BJ (cell line): ENCODE measurements around the gene COL5A1. TPM values are rescaled to one million over a fixed set of nuclear protein-coding genes. Genes with fewer than 3 reads are reported as not detected.

Experiments used
- CTCF ChIA-PET: fragments of 350-600 bp; formaldehyde crosslinking; extraction: SDS; loops from one replicate; lab custom pipeline; 2021; ENCODE audit warnings: antibody characterized with exemption, inconsistent platforms; lab: Yijun Ruan, JAX
- POLR2A ChIA-PET: fragments of 300-600 bp; sonication (Branson Sonifier 250); formaldehyde crosslinking; extraction: SDS; loops from one replicate; lab custom pipeline; 2021; ENCODE audit warnings: antibody characterized with exemption; lab: Charles Lee
- DNase-seq: peaks from one replicate; pipeline ENCODE4 v3.0.0-alpha.2; 2011; ENCODE audit warnings: low read depth
- H3K27me3 ChIP-seq: 2 replicates; pipeline ENCODE4 v1.6.0; 2011; ENCODE audit warnings: low read length; ENCODE audit not compliant: control insufficient read depth, insufficient read depth
- H3K36me3 ChIP-seq: 2 replicates; pipeline ENCODE4 v1.5.1; 2011; ENCODE audit warnings: low read length; ENCODE audit not compliant: control insufficient read depth, insufficient read depth
- H3K4me3 ChIP-seq: 2 replicates; pipeline ENCODE4 v1.5.1; 2011; ENCODE audit warnings: low read depth, mild to moderate bottlenecking, control low read depth, low read length
- polyA plus RNA-seq: library from polyadenylated mRNA; depleted of rRNA; stranded (reverse); fragments of >200 nt; gene quantifications from 2 replicates; pipeline ENCODE4 v1.2.3, GENCODE V29; 2011
- TF ChIP-seq, protein P1 (sequence below): IDR thresholded peaks from 2 replicates; pipeline ENCODE4 v1.5.1; 2011; ENCODE audit warnings: low read depth, mild to moderate bottlenecking, control low read depth, inconsistent platforms, low read length, moderate library complexity; ENCODE audit not compliant: insufficient read depth

COL5A1 gene
- polyA plus RNA-seq, 1 experiment = 251 TPM

GRCh38 chr9:134662143-134662876 is 20.7 kb downstream of the COL5A1 start:
- DNase-seq = peak; percentile 90
- peaks cover 10% of the 10 kb centered on the region for H3K36me3 ChIP-seq
- H3K4me3 ChIP-seq = no peak overlapping the region
- CTCF ChIA-PET = interaction anchor here (0.7 to 3.3 kb wide), 8 partner anchors 8 to 213 kb away, joined by 3 to 16 read pairs (median 5); no protein-coding TSS in a partner anchor
- TF ChIP-seq, protein P1, sequence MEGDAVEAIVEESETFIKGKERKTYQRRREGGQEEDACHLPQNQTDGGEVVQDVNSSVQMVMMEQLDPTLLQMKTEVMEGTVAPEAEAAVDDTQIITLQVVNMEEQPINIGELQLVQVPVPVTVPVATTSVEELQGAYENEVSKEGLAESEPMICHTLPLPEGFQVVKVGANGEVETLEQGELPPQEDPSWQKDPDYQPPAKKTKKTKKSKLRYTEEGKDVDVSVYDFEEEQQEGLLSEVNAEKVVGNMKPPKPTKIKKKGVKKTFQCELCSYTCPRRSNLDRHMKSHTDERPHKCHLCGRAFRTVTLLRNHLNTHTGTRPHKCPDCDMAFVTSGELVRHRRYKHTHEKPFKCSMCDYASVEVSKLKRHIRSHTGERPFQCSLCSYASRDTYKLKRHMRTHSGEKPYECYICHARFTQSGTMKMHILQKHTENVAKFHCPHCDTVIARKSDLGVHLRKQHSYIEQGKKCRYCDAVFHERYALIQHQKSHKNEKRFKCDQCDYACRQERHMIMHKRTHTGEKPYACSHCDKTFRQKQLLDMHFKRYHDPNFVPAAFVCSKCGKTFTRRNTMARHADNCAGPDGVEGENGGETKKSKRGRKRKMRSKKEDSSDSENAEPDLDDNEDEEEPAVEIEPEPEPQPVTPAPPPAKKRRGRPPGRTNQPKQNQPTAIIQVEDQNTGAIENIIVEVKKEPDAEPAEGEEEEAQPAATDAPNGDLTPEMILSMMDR = no peak
- POLR2A ChIA-PET = interaction anchor here (0.8 to 1.0 kb wide), 2 partner anchors 13 to 17 kb away, joined by 3 to 4 read pairs; no protein-coding TSS in a partner anchor
- no peaks in the 10 kb centered on the region for H3K27me3 ChIP-seq

DNA sequence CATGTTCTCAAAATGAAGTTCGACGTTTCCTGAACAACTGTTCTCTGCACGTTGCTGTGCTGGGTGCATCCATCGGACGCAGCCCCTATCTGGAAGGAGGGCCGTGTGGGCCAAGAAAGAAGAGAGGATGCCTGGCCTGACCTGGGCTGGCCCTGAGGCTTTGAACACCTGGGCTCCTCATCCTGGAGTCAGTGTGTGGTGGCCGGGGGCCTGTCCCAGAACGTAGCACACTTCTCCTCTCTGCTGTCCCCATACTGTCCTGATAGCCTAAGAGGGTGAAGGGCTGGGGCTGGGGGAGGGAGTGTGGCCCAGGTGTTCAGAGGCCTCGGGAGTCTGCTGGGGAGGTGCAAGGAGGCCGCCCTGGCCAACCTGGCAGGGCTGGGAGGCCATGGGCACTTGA is 21.5 kb downstream of the COL5A1 start:
- Histone ChIP-seq H3K27me3 (no peaks in the 10 kb centered on the region), H3K36me3 (peaks cover 12% of the 10 kb centered on the region), H3K4me3 (no peak overlapping the region)
- ChIA-PET POLR2A (interaction anchor here (0.8 kb wide), 1 partner anchor 14 kb away, joined by 3 read pairs; no protein-coding TSS in a partner anchor), CTCF (interaction anchor here (1.3 to 3.3 kb wide), 5 partner anchors 7 to 214 kb away, joined by 3 to 16 read pairs (median 12); no protein-coding TSS in a partner anchor)
- TF ChIP-seq, protein P1 = no peak
- no peak for DNase-seq

DNA sequence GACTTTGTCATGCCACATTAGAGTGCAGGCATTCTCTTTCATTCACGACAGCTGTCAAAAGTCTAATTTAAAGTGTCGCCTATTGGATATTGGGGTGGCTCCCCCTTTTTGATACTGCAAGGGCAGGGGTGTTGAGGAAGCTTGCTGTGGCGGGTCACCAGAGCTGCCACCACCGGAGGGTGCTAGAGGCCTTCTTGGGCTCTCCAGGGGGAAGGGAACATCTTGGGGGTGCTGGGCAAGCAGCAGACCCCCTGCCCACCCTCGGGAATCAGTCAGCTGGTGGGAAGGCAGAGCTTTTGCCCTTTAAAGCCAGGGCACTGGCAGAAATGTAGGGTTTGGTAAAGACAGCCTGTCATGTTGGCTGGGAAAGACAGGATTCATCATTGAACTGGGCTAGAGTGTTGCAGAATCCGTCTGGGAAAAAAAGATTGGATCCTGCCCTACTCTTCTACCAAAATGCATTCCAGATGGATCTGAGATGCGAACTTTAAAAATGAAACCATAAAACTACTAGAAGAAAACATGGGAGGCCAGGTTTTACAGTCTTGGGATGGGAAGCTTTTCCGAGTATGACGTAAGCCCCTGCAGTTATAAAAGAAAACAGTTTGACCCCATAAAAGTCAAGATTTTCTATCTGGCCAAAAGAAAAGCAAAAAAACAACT is 22.3 kb downstream of the COL5A1 start:
- DNase-seq = peak; percentile 84
- peaks cover 13% of the 10 kb centered on the region for H3K36me3 ChIP-seq

GRCh38 chr9:134664446-134664845 is 22.8 kb downstream of the COL5A1 start:
- no peaks in the 10 kb centered on the region for H3K27me3 ChIP-seq
- DNase-seq = no peak
- ChIA-PET CTCF (interaction anchor here (0.7 to 1.3 kb wide), 2 partner anchors 21 to 27 kb away, joined by 3 read pairs; no protein-coding TSS in a partner anchor), POLR2A (no interaction called here)
- TF ChIP-seq, protein P1 = no peak
- H3K4me3 ChIP-seq = no peak overlapping the region
- peaks cover 13% of the 10 kb centered on the region for H3K36me3 ChIP-seq

More for the DNA sequence above, 22.3 kb downstream of the COL5A1 start:
- CTCF ChIA-PET = interaction anchor here (0.7 to 1.3 kb wide), 5 partner anchors 8 to 214 kb away, joined by 3 read pairs; no protein-coding TSS in a partner anchor
- Histone ChIP-seq H3K4me3 (no peak overlapping the region), H3K27me3 (no peaks in the 10 kb centered on the region)
- TF ChIP-seq, protein P1 = peak; percentile 57
- POLR2A ChIA-PET = no interaction called here

GRCh38 chr9:134666208-134666607 is 24.6 kb downstream of the COL5A1 start:
- TF ChIP-seq, protein P1 = no peak
- ChIA-PET CTCF (interaction anchor here (0.6 to 1.5 kb wide), 4 partner anchors 11 to 194 kb away, joined by 3 to 4 read pairs (median 3); no protein-coding TSS in a partner anchor), POLR2A (no interaction called here)
- no peak overlapping the region for H3K4me3 ChIP-seq
- DNase-seq = no peak
- H3K36me3 ChIP-seq = peaks cover 10% of the 10 kb centered on the region
- no peaks in the 10 kb centered on the region for H3K27me3 ChIP-seq
